Activated naive CD4-positive, alpha-beta T cell (primary cell): ENCODE measurements around the gene COL4A2.
"Not testable (repeated sequence)": the region's sequence is repeated elsewhere in the genome, so short reads cannot be mapped to it uniquely, and the experiment has no call there.

Source experiments
- DNase-seq, 4 experiments: peaks; one replicate each; lab custom pipeline; 2025; lab: John Stamatoyannopoulos, UW

COL4A2 gene

DNA sequence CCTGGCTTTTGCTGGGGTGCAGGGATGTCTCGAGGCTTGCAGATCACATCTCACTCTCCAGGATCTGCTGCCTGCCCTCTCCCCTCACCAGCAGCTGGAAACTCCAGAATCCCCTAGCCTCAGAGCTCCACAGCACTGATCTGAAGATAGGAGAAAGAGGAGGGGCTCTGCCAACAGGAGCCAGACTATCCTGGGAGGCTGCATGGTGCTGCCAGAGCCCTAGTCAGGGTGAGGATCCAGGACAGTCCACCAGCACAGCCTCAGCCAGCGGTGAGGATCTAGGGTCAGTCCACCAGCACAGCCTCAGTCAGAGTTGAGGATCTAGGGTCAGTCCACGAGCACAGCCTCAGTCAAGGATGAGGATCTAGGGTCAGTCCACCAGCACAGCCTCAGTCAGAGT is 189.2 kb downstream of the COL4A2 start:
- DNase-seq: no peak

DNA sequence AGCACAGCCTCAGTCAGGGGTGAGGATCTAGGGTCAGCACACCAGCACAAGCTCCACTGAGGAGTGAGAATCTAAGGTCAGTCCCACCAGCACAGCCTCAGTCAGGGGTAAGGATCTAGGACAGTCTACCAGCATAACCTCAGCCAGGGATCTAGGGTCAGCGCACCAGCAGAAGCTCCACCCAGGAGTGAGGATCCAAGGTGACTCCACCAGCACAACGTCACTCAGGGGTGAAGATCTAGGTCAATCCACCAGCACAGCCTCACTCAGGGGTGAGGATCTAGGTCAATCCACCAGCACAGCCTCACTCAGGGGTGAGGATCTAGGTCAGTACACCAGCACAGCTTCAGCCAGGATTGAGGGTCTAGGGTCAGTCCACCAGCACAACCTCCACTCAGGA is 189.9 kb downstream of the COL4A2 start:
- DNase-seq: no peak

DNA sequence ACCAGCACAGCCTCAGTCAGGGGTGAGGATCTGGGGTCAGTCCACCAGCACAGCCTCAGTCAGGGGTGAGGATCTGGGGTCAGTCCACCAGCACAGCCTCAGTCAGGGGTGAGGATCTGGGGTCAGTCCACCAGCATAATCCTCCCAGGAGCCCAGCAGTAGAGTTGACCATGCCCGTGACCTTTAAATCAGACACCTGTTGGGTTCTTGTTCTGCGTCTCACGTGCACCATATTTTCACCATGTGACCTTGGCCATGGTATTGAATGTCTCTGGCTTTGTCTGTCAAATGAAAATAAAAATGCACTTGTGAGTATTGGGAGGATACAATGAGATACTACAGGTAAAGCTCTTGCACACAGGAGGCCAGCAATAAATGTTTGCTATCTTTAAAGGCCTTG is 190.8 kb downstream of the COL4A2 start:
- DNase-seq: not testable (repeated sequence)

DNA sequence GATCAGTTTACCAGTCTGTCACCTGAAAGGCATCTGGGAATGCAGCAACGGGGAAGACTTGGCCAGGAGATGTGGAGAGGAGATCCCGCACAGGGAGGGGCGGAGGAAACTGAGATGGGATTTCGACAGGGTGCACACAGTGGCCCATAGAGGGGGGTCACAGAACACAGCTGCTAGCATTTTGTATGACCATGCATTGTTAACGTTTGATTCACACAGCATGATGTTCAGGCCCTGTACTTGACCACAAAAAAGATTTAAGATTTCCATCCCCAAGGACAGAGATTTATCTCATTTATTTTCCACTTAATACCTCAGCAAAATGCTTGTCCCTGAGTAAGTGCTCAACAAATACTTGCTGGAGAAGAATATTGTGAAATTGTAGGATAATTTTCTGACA is 191.2 kb downstream of the COL4A2 start:
- DNase-seq: no peak

DNA sequence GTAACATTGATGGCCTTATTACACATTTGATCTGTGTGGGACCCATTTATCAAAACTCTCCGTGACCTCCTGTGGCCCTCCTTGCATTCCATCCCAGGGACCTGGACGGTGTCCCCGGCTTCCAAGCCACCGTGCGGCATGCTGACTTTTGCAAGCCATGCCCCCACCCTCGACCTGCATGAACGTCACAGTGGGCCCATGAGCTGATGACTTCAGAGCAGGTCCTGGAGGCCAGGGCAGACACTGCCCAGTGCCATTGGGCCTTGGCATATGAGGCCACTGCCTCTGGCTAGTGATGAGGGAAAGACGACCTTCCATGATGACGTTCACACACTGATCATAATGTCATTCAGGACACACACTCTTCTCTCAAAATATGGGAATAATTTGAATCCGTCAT is 191.7 kb downstream of the COL4A2 start:
- DNase-seq: no peak

DNA sequence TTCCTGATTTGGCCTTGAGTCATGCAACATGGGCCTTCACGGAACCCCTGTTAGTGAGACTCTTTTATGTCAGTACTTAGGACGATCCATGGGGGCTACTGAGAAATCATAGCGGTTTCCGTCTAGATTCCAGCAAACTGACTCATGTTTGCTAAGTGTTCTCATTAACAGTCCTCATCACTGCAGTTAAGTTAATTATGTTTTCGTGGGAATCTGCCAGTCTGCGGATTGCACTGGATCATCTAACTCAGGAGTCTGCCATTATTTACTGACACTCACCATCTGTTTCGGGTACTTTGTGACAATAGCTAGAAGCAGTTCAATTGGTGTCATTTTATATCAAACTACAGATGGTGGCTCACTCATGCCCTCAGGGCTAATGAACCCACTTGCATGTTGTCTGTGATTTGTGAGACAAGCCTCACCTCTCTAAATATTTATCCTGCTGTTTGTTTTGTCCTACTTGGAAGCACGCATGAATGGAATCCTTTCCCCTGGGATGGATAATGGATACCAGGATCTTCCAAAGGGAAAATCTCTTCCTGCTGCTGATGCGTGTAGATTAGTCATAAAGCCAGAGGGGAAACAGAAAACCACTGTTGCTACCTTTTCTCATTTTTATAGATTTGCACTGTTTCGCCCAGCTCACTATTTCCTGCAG is 192.7 kb downstream of the COL4A2 start:
- DNase-seq: no peak

DNA sequence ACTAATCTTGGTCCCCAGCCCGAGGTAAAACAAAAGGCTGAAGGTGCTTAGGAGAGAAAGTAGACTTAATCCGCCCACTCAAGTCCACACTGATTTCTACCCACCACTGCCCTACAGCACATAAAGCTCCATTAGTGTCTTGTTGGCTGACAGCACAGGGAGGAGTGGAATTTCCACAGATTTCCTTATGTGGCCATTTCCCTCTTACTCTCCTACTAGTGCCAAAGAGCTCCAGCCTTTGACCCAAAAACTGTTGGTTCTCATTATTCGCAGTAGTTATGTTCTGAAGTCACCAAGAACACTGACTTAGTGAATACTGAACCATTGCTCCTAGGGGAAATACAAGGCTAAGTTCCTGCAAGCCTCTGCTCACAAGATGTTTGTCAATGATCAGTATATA is 193.3 kb downstream of the COL4A2 start:
- DNase-seq: no peak

DNA sequence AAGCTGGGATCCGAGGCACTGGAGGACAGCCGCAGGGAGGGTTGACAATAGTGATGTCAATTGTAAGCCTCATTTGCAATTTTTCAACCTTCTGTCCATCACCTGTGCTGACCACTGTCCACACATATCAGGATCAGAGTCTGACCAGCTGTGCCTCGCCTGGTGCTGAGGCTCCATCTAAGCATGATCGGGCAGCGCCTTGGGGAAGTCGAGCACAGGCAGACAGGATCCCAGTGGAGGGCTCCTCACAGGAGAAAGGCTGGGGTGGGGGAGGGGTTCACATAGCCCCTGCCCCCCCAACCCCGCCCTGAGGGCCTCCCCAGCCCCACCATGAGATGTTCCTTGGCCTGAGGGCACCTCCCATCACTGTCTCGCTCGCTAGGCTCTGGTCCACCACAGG is 194.1 kb downstream of the COL4A2 start:
- DNase-seq: no peak

DNA sequence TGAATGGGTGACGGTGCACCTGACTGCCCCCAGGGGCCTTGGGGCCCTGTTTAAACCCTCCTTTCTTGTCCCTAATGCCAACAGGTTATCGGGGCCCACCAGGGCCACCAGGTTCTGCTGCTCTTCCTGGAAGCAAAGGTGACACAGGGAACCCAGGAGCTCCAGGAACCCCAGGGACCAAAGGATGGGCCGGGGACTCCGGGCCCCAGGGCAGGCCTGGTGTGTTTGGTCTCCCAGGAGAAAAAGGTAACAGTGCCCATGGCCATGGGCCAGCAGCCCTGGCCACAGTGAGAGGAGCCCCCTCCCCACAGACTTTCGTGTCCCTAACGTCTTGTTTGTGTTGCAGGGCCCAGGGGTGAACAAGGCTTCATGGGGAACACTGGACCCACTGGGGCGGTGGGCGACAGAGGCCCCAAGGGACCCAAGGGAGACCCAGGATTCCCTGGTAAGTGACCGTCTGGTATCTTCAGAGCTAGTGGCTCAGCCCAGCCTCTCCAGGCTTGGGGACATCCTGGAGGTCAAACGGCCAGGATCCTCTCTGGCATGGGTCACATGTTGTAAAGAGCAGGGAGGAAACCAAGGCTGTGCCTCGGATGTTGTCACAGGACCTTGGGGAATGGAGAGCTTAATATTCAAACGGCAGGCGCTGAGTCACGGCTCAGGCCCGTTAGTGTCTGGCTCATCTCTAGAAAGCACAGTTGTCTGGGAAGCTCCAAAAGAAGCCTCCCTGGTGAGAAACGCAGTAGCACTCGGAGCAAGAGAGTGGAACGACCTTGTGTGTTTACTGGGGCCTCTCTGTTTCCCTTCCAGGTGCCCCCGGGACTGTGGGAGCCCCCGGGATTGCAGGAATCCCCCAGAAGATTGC is 196.2 kb downstream of the COL4A2 start:
- DNase-seq: no peak

DNA sequence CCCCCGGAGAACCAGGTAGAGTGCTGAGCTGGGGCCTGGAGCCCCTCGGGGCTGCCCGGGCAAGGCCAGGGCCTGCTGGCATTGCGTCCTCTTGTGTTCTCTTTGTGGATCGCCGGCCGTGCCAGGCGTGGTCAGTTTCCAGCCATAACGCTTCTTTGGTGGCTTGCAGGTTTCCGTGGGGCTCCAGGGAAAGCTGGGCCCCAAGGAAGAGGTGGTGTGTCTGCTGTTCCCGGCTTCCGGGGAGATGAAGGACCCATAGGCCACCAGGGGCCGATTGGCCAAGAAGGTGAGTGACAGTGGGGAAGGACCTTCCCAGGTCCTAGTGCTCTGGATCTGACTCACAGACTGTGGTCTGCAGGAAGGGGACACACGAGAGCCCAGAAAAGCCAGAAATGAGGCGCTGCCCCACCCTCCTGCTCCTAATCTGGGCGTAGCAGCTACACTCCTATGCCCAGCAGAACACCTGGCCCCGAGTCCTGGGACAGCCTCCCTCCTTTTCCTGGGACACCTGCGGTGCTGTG is 197.0 kb downstream of the COL4A2 start:
- no peak for DNase-seq

DNA sequence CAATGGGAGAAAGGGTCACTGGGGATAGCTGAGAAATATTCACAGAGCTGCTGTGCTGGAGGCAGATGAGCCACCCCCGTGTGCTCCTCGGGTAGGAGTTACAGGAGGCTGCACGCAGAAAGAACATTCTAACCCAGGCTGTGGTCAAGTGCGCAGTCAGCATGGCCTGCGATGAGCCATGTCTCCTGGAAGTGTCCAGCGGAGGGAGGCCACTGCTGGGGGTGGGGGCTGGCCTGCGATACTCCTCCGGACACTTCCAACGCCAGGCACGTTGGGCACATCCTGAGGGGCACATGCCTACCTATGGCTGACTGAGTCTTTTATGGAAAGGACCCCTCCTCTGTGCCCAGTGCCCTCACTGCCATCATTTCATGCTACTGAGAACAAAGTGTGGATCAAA is 198.5 kb downstream of the COL4A2 start:
- DNase-seq: no peak

DNA sequence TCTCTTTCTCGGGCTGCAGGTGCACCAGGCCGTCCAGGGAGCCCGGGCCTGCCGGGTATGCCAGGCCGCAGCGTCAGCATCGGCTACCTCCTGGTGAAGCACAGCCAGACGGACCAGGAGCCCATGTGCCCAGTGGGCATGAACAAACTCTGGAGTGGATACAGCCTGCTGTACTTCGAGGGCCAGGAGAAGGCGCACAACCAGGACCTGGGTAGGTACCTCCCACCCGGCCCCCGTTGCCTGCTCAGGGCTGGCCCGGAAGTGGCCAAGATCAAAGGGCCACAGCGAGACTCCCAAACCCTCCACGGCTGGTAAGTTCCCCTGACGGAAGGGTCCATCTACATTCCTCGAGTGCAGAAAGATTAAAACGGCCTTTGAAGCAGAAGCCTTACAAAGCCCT is 199.3 kb downstream of the COL4A2 start:
- no peak for DNase-seq

DNA sequence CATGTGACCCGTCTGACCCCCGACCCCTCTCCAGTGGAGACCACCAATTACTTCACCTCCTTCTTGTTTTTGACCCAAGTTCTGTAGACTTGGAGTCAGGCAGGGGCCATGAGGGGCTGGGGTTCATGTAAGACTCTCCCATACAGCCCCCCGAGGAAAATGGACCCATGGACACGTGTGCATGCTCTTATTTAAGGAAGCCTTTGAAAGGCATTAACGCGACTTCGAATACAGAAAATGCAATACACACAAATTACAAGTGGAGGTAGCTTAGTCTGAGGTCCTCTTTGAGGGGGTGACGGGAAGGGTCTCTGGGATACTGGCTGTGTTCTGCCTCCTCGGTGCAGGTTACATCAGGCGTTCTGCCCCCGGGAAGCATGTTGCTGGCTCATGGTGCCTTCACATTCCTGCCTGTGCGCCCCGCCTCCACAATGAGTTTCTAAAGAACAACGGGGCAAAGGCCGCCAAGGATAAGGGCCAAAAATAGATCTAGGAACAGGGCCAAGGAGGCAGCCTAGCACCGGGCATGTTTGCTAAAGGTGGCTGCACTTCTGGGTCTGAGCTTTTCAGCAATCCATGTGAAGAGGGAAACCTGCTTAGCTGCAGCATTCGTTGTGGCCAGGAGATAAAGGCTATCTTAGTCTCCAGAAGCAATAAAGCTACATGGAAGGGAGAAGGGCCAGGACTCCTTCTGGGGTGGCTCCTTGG is 199.9 kb downstream of the COL4A2 start:
- no peak for DNase-seq

DNA sequence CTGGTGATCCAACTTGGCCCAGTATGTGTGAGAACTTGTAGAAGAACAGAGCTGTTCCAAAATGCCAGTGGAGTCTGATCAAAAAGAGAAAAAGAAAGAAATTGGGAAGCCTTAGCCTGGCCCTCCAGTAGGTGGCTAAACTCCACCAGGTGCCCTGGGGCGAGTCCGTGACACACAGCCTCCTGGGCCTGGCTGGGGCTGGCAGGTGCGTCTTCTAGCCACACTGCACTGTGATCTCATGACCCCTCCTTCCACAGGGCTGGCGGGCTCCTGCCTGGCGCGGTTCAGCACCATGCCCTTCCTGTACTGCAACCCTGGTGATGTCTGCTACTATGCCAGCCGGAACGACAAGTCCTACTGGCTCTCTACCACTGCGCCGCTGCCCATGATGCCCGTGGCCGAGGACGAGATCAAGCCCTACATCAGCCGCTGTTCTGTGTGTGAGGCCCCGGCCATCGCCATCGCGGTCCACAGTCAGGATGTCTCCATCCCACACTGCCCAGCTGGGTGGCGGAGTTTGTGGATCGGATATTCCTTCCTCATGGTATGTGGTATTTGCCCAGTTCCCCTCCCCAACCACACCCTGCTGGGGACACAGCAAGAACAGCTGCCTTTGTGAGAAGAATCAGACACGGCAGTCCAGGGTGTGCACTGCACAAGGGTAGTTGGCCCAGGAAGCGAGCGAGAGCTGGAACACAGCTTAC is 200.7 kb downstream of the COL4A2 start:
- no peak for DNase-seq

DNA sequence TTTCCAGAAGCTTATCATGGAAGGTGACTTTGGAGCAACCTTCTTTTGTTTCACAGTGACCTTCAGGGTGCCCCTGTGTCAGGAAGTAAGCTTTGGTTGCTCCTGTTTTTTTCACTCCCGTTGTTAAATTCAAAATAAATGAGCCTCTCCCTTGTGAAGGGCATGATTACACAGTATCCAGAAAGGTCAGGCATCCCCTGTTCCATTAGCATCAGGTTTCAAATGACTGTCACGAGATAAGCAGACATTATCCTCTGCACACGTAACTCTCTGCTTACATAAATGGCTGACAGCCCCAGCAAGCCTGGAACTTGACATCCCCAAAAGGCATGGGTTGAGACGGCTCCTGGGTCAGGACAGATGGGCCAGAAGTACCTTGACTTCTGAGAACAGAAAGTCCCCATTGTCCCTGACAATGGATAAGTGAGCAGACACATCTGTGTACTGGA is 202.4 kb downstream of the COL4A2 start:
- DNase-seq: no peak

DNA sequence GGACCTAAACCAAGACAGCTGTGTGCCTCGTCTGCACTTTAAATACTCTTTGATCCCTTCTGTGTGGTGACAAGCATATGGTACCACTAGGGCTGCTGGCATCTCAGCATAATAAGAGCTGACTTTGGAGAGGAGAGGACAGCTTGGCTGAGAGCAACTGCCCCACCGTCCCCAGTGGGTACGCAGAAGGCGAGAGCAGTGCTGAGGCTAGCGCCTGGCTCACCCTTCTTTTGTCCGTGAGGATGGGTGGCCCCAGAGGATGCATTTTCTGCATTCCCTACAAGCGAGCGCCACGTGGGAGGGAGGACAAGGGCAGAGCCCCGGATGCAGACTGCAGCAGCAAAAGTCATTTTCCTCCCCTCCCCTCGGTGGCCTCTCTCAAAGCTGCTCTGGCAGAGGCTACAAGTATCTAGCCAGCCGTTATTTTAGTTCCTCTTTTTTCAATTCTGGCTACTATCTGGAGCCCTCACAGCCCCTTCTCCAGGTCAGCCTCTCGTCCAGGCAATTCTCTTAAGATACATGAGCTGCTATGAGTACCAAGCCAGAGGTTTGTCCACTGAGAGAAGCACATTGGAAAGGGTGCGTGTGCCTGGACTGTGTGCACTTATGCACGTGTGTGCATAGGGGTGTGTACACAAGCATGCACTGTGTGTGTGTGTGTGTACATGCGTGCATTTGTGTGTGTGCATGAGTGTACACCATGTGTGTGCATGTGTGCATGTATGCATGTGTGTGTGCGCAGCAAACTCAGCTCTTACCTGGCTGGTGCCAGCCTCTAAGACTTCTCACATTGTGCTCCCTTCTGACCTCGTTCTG is 203.1 kb downstream of the COL4A2 start:
- DNase-seq: no peak

DNA sequence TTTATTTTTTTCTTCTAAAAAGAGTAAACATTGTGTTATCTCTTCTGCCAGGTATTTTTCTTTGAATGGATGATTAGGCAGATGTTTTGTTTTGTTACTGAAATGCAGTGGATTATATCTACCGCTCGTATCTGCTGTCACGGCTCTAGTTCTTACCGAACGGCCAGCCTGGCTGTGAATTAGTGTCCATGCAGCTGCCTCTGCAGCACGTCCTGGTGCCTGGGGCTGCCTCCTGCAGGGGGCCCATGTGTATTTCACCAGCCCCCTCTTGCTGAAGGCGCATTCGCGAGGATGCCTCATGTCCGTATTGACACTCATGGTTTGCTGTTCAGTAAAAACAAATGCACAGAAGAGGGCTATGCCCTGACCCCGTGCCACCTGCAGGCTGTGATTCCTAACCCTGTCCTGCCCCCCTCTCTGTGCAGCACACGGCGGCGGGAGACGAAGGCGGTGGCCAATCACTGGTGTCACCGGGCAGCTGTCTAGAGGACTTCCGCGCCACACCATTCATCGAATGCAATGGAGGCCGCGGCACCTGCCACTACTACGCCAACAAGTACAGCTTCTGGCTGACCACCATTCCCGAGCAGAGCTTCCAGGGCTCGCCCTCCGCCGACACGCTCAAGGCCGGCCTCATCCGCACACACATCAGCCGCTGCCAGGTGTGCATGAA is 204.6 kb downstream of the COL4A2 start:
- DNase-seq: no peak

DNA sequence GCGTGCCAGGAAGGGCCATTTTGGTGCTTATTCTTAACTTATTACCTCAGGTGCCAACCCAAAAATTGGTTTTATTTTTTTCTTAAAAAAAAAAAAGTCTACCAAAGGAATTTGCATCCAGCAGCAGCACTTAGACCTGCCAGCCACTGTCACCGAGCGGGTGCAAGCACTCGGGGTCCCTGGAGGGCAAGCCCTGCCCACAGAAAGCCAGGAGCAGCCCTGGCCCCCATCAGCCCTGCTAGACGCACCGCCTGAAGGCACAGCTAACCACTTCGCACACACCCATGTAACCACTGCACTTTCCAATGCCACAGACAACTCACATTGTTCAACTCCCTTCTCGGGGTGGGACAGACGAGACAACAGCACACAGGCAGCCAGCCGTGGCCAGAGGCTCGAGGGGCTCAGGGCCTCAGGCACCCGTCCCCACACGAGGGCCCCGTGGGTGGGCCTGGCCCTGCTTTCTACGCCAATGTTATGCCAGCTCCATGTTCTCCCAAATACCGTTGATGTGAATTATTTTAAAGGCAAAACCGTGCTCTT is 205.2 kb downstream of the COL4A2 start:
- no peak for DNase-seq

DNA sequence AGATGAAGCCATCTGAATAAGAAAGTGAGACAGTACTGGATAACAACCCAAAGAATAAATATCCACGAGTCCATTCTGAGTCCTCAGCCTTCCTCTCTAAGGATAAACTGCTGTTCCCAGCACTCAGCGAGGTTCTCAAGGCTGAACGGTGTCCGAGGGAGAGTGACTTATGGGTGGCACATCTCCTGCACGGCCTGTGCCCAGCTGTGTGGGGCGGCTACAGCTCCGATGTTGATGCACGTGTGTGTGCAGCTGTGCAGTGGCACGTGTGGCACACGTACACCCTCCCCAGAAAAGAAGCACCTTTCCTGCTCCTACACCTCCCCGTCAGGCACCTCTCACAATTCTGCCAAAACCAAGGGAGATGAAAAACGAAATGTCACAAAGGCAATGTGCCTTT is 209.4 kb downstream of the COL4A2 start:
- no peak for DNase-seq

DNA sequence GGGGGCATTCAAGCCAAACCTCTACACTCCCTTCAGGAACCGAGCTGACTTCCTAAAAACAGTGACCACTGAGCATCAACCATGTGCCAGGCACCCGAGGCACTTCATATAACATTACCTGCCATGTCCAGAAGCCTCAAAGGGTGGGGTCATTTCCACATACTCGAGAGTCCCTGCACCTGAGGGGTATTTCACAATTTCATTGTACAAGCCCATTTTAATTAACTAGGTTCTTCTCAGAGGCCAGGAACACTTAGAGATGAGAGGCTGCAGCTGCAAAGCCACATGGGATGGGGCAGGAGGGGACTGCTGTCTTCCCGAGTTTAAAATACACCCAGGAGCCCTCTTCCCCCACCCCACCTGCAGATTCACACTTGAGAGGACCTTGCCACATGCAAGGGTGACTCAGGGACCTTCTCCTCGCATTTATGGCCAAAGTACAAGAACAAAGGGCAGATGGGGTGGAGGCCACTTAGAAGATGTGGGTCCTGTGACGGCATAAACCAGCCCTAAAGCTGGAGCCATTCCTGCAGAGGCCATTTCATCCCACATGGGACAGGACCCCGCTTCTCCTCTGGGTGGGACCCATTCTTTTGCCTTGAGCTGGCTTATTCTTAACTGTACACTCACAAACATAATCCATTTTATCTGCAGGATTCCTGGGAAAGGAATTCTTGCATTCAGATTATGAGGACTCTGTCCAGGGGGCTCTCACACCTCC is 210.6 kb downstream of the COL4A2 start:
- DNase-seq: no peak
